ENCODE data around the gene CYP11A1.
"Not testable (repeated sequence)": the region's sequence is repeated elsewhere in the genome, so short reads cannot be mapped to it uniquely, and the experiment has no call there.

Gene CYP11A1

GRCh38 chr15:74392451-74392830 lies 25.0 kb upstream of the CYP11A1 start:
- no peak for TF ChIP-seq CTCF (conservative IDR thresholded peaks at IDR 0.05; ENCODE audit: low read depth, low read length)
- no peak for DNase-seq (ENCODE audit: low read depth)
- no peak overlapping the region for H3K4me3 ChIP-seq (ENCODE audit: low read length)

GRCh38 chr15:74391582-74392450 lies 24.4 kb upstream of the CYP11A1 start:
- DNase-seq (ENCODE audit: low read depth) = no peak
- TF ChIP-seq CTCF (conservative IDR thresholded peaks at IDR 0.05; ENCODE audit: low read depth, low read length) = no peak
- no peak overlapping the region for H3K4me3 ChIP-seq (ENCODE audit: low read length)

- no peak for TF ChIP-seq CTCF (conservative IDR thresholded peaks at IDR 0.05; ENCODE audit: low read depth, low read length)
- no peak overlapping the region for H3K4me3 ChIP-seq (ENCODE audit: low read length)
- no peak for DNase-seq (ENCODE audit: low read depth)
These were observed 23.3 kb upstream of the CYP11A1 start for GRCh38 chr15:74390647-74391288.

GRCh38 chr15:74390049-74390646 lies 22.7 kb upstream of the CYP11A1 start:
- DNase-seq (ENCODE audit: low read depth) = not testable (repeated sequence)

GRCh38 chr15:74389241-74390048 lies 22.0 kb upstream of the CYP11A1 start:
- DNase-seq (ENCODE audit: low read depth) = no peak
- H3K4me3 ChIP-seq (ENCODE audit: low read length) = no peak overlapping the region
- TF ChIP-seq CTCF (conservative IDR thresholded peaks at IDR 0.05; ENCODE audit: low read depth, low read length) = no peak

More at GRCh38 chr15:74390049-74390646, 22.7 kb upstream of the CYP11A1 start:
- H3K4me3 ChIP-seq (ENCODE audit: low read length) = not testable (repeated sequence)

- TF ChIP-seq CTCF (conservative IDR thresholded peaks at IDR 0.05; ENCODE audit: low read depth, low read length) = no peak
- no peak for DNase-seq (ENCODE audit: low read depth)
- H3K4me3 ChIP-seq (ENCODE audit: low read length) = no peak overlapping the region
These were observed 21.0 kb upstream of the CYP11A1 start for GRCh38 chr15:74388363-74388951.
